Adrenal gland (tissue), 5 donors: ENCODE data around the gene TTC9C.

ENCODE experiments used
- POLR2A ChIP-seq, 2 donors: fragments of 450-650 bp; IDR thresholded peaks; one replicate each; pipeline ENCODE4 v1.6.1; 2017; ENCODE audit warnings: antibody characterized with exemption in 2 of 2, mild to moderate bottlenecking in 2 of 2, moderate library complexity in 1 of 2
- TF ChIP-seq, protein P1 (sequence below), 6 experiments: fragments of 450-650 bp in 4 of 6; fragments of 200-600 bp in 2 of 6; sonication (generic) in 1 of 6; IDR thresholded peaks; 1 replicate in 5 of 6; 2 replicates in 1 of 6; pipeline versions ENCODE4 v1.5.1 to v1.8.0; 2016 to 2021; ENCODE audit warnings: antibody characterized with exemption in 6 of 6, mild to moderate bottlenecking in 2 of 6, moderate library complexity in 1 of 6
- donor health status: DM: no; HTN: no; CAD: no.

DNA sequence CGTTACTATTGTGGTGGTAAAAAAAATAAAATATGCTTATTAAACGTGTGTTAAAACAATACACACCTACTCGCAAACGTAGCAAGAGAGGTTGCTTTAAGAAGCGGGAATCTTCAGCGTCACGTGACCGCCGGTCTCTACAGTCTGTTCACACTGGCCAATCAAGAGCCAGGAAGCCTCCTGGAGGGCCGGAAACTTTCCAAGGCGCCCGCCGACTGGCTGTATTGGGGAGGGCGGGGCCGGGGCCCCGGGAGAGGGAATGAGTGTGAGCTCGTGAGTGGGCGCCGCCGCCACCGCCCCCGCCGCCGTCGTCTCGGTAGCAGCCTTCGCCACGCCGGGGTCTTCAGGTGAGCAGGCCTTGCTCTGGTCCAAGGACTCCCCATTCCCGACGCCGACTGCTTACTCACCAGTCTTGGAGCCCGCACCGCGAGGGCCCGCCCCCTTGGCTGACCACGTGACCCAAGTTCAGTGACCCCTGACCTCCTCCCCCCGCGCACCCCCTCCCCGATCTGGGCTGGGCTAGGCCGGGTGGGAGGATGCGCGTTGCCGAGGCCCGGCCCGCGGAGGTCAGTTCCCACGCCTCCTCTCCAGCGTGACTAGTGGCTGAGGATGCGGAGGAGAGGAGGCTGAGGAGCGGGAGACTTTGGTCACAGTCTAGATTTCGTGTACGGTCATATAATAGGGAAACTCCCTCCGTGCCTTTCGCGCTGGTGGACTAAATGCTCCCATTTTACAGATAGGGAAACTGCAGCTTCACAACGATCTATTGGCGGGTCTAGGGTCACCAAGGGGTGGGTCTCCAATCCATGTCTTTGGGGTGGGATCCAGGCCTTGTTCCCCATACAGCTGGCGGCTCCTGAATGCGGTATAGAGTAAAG lies 43.1 kb downstream of the TTC9C start, which contains the start of gene TAF6L:
- TF ChIP-seq, protein P1, sequence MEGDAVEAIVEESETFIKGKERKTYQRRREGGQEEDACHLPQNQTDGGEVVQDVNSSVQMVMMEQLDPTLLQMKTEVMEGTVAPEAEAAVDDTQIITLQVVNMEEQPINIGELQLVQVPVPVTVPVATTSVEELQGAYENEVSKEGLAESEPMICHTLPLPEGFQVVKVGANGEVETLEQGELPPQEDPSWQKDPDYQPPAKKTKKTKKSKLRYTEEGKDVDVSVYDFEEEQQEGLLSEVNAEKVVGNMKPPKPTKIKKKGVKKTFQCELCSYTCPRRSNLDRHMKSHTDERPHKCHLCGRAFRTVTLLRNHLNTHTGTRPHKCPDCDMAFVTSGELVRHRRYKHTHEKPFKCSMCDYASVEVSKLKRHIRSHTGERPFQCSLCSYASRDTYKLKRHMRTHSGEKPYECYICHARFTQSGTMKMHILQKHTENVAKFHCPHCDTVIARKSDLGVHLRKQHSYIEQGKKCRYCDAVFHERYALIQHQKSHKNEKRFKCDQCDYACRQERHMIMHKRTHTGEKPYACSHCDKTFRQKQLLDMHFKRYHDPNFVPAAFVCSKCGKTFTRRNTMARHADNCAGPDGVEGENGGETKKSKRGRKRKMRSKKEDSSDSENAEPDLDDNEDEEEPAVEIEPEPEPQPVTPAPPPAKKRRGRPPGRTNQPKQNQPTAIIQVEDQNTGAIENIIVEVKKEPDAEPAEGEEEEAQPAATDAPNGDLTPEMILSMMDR (IDR thresholded peaks at IDR 0.05), result no peak
- peak; percentile 8 to 56 for TF ChIP-seq POLR2A (IDR thresholded peaks at IDR 0.05)
